ENCODE data around the gene ZCCHC7. TPM values are rescaled to one million over a fixed set of nuclear protein-coding genes. Genes with fewer than 3 reads are reported as not detected.

Gene ZCCHC7
- total and polyA plus RNA-seq, 9 donors = 15.8 to 37.4 (median 28.4) TPM

DNA sequence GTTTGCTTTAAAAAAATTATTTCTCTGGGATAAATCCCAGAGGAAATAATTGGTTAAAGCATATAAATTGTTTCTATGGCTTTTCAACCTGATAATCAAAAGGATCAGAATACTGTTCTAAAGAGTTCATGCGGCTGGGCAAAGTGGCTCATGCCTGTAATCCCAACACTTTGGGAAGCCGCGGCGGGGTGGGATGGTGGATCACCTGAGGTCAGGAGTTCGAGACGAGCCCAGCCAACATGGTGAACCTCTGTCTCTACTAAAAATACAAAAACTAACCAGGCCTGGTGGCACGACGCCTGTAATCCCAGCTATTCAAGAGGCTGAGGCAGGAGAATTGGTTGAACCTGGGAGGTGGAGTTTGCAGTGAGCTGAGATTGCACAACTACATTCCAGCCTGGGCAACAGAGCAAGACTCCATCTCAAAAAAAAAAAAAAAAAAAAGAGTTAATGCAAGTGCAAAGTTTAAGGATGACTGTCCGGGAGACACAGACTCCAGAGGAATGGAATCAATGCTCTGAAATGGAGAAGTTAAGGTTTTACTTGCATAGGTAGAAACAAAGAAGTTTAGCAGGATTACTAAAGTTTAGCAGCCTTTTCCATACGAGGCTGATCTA lies 285.5 kb downstream of the ZCCHC7 start:
- Histone ChIP-seq H3K27me3 (no peaks in the 10 kb centered on the region), H3K36me3 (no peaks in the 10 kb centered on the region), H3K9me3 (no peaks in the 10 kb centered on the region), H3K4me3 (no peak overlapping the region), H3K4me1 (ENCODE audit: insufficient read depth) (peaks cover 5% of the 10 kb centered on the region), H3K27ac (no peak overlapping the region)
- intact Hi-C loops (cut with DNase I) = no loop called here
- no peak for DNase-seq
- 43 to 62% (median 46%) methylated on average over 10 of the region's 10 CpGs for WGBS, 3 donors
- TF ChIP-seq, protein P1, sequence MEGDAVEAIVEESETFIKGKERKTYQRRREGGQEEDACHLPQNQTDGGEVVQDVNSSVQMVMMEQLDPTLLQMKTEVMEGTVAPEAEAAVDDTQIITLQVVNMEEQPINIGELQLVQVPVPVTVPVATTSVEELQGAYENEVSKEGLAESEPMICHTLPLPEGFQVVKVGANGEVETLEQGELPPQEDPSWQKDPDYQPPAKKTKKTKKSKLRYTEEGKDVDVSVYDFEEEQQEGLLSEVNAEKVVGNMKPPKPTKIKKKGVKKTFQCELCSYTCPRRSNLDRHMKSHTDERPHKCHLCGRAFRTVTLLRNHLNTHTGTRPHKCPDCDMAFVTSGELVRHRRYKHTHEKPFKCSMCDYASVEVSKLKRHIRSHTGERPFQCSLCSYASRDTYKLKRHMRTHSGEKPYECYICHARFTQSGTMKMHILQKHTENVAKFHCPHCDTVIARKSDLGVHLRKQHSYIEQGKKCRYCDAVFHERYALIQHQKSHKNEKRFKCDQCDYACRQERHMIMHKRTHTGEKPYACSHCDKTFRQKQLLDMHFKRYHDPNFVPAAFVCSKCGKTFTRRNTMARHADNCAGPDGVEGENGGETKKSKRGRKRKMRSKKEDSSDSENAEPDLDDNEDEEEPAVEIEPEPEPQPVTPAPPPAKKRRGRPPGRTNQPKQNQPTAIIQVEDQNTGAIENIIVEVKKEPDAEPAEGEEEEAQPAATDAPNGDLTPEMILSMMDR (IDR thresholded peaks at IDR 0.05) = no peak
- TF ChIP-seq POLR2A (IDR thresholded peaks at IDR 0.05) = no peak
- no peak for TF ChIP-seq EP300 (IDR thresholded peaks at IDR 0.05)

DNA sequence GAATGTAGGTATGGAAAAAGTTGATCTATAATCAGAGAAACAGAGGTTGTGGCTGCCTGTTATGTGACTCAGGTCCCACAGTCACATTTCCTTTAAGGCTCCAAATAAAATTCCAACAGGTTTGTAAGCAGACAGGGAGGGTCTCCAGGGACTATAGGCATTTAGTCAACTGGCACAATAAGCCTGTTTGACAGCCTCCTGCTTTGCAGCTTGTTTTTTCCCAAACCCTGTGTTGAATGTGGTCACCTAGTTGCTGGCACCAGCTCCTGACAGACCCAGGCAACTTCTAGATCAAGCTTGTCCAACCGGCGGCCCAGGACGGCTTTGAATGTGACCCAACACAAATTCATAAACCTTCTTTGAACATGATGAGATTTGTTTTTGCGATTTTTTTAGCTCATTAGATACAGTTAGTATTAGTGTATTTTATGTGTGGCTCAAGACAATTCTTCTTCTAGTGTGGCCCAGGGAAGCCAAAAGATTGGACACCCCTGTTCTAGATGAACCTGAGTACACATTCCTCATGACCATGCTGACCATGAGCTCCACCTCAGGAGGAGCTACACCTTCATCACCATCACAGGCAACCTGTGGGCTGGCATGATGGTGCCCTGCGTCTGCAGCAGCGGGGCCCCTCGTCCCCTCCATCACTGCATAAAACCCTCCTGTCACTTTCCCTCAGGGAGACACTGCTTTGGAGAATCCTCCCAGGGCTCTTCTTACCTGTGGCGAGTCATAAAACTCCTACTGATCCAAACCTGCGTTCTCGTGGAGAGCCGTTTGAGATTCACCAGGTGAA lies 286.4 kb downstream of the ZCCHC7 start:
- intact Hi-C loops (cut with DNase I) = no loop called here
- peaks cover 5% of the 10 kb centered on the region for H3K4me1 ChIP-seq (ENCODE audit: insufficient read depth)
- WGBS, 3 donors = 94 to 96% (median 96%) methylated on average over 11 of the region's 11 CpGs

GRCh38 chr9:37407468-37407867 lies 287.1 kb downstream of the ZCCHC7 start:
- H3K27me3 ChIP-seq = no peaks in the 10 kb centered on the region
- no peak overlapping the region for H3K27ac ChIP-seq
- peaks cover 5% of the 10 kb centered on the region for H3K4me1 ChIP-seq (ENCODE audit: insufficient read depth)
- no peak for DNase-seq
- 67 to 73% (median 72%) methylated on average over 2 of the region's 2 CpGs for WGBS, 3 donors
- intact Hi-C loops (cut with DNase I) = no loop called here
- H3K36me3 ChIP-seq = no peaks in the 10 kb centered on the region
- no peaks in the 10 kb centered on the region for H3K9me3 ChIP-seq
- H3K4me3 ChIP-seq = no peak overlapping the region
- TF ChIP-seq POLR2A (IDR thresholded peaks at IDR 0.05) (no peak), EP300 (IDR thresholded peaks at IDR 0.05) (no peak)
- TF ChIP-seq, protein P1 (IDR thresholded peaks at IDR 0.05) = no peak

More for the DNA sequence above, 286.4 kb downstream of the ZCCHC7 start:
- DNase-seq = no peak
- Histone ChIP-seq H3K9me3 (no peaks in the 10 kb centered on the region), H3K4me3 (no peak overlapping the region), H3K27me3 (no peaks in the 10 kb centered on the region), H3K27ac (no peak overlapping the region), H3K36me3 (no peaks in the 10 kb centered on the region)
- TF ChIP-seq POLR2A (IDR thresholded peaks at IDR 0.05) = no peak

Small RNAs within 50 kb of the gene (small RNA-seq; reads per million reads assigned to genes)
- gene AL512604.1 (not detected), gene RF00019 (not detected), gene RNU6-677P (not detected)

Other genes with a start within 250 kb of the ZCCHC7 start
- gene PAX5, start 86.3 kb upstream of the ZCCHC7 start, total RNA-seq = under 1 TPM in 2 of 7 donors, not detected in 5; 0.05 to 0.28 TPM
- gene PAX5, start 86.3 kb upstream of the ZCCHC7 start, polyA plus RNA-seq = under 1 TPM in 1 of 2 donors, not detected in 1; 0.02 TPM